ENCODE data around the gene GRAMD2A. TPM values are rescaled to one million over a fixed set of nuclear protein-coding genes. Genes with fewer than 3 reads are reported as not detected.

The GRAMD2A gene
- total RNA-seq, 2 donors from 2014 or later = 2.0 TPM

- no peak overlapping the region for H3K9ac ChIP-seq (ENCODE audit: extremely low read depth, low read length, poor library complexity, severe bottlenecking)
- H3K4me1 ChIP-seq (ENCODE audit: control insufficient read depth, insufficient read depth, low read length) = no peaks in the 10 kb centered on the region
- H3K36me3 ChIP-seq (ENCODE audit: control insufficient read depth, insufficient read depth, low read length) = peaks cover 98% of the 10 kb centered on the region
- no peaks in the 10 kb centered on the region for H3K9me3 Mint-ChIP-seq
- H3K27me3 ChIP-seq (ENCODE audit: control insufficient read depth, insufficient read depth, low read length, poor library complexity, severe bottlenecking) = no peaks in the 10 kb centered on the region
- H3K9me3 ChIP-seq (ENCODE audit: control insufficient read depth, low read length) = no peaks in the 10 kb centered on the region
- H3K4me3 Mint-ChIP-seq = no peak overlapping the region
- DNase-seq = no peak
- H3K27ac ChIP-seq (ENCODE audit: low read depth, low read length) = no peak overlapping the region
- H3K4me3 ChIP-seq (ENCODE audit: low read length) = no peak overlapping the region
- TF ChIP-seq, protein P1, sequence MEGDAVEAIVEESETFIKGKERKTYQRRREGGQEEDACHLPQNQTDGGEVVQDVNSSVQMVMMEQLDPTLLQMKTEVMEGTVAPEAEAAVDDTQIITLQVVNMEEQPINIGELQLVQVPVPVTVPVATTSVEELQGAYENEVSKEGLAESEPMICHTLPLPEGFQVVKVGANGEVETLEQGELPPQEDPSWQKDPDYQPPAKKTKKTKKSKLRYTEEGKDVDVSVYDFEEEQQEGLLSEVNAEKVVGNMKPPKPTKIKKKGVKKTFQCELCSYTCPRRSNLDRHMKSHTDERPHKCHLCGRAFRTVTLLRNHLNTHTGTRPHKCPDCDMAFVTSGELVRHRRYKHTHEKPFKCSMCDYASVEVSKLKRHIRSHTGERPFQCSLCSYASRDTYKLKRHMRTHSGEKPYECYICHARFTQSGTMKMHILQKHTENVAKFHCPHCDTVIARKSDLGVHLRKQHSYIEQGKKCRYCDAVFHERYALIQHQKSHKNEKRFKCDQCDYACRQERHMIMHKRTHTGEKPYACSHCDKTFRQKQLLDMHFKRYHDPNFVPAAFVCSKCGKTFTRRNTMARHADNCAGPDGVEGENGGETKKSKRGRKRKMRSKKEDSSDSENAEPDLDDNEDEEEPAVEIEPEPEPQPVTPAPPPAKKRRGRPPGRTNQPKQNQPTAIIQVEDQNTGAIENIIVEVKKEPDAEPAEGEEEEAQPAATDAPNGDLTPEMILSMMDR (conservative IDR thresholded peaks at IDR 0.05) = no peak
- H3K27me3 Mint-ChIP-seq (ENCODE audit: insufficient read depth) = no peaks in the 10 kb centered on the region
- no peaks in the 10 kb centered on the region for H3K4me1 Mint-ChIP-seq
- peaks cover 98% of the 10 kb centered on the region for H3K36me3 Mint-ChIP-seq (ENCODE audit: low read depth)
- no peak overlapping the region for H3K27ac Mint-ChIP-seq
Observed at GRCh38 chr15:72207558-72208085, 10.0 kb upstream of the GRAMD2A start.

GRCh38 chr15:72206677-72207000 is 9.1 kb upstream of the GRAMD2A start:
- no peaks in the 10 kb centered on the region for H3K27me3 ChIP-seq (ENCODE audit: control insufficient read depth, insufficient read depth, low read length, poor library complexity, severe bottlenecking)
- no peaks in the 10 kb centered on the region for H3K4me1 Mint-ChIP-seq
- H3K9ac ChIP-seq (ENCODE audit: extremely low read depth, low read length, poor library complexity, severe bottlenecking) = no peak overlapping the region
- H3K4me1 ChIP-seq (ENCODE audit: control insufficient read depth, insufficient read depth, low read length) = no peaks in the 10 kb centered on the region
- H3K27me3 Mint-ChIP-seq (ENCODE audit: insufficient read depth) = no peaks in the 10 kb centered on the region
- no peak overlapping the region for H3K4me3 Mint-ChIP-seq
- no peak overlapping the region for H3K27ac Mint-ChIP-seq
- DNase-seq = peak; percentile 34
- H3K9me3 ChIP-seq (ENCODE audit: control insufficient read depth, low read length) = no peaks in the 10 kb centered on the region
- H3K4me3 ChIP-seq (ENCODE audit: low read length) = no peak overlapping the region
- peaks cover 98% of the 10 kb centered on the region for H3K36me3 Mint-ChIP-seq (ENCODE audit: low read depth)
- 90 to 96% methylated on average over 5 of the region's 5 CpGs for WGBS, 2 experiments (ENCODE audit: insufficient coverage in 1 of 2, insufficient read length in 1 of 2)
- no peak overlapping the region for H3K27ac ChIP-seq (ENCODE audit: low read depth, low read length)
- no peaks in the 10 kb centered on the region for H3K9me3 Mint-ChIP-seq
- peaks cover 98% of the 10 kb centered on the region for H3K36me3 ChIP-seq (ENCODE audit: control insufficient read depth, insufficient read depth, low read length)
- TF ChIP-seq, protein P1 (conservative IDR thresholded peaks at IDR 0.05) = no peak

DNA sequence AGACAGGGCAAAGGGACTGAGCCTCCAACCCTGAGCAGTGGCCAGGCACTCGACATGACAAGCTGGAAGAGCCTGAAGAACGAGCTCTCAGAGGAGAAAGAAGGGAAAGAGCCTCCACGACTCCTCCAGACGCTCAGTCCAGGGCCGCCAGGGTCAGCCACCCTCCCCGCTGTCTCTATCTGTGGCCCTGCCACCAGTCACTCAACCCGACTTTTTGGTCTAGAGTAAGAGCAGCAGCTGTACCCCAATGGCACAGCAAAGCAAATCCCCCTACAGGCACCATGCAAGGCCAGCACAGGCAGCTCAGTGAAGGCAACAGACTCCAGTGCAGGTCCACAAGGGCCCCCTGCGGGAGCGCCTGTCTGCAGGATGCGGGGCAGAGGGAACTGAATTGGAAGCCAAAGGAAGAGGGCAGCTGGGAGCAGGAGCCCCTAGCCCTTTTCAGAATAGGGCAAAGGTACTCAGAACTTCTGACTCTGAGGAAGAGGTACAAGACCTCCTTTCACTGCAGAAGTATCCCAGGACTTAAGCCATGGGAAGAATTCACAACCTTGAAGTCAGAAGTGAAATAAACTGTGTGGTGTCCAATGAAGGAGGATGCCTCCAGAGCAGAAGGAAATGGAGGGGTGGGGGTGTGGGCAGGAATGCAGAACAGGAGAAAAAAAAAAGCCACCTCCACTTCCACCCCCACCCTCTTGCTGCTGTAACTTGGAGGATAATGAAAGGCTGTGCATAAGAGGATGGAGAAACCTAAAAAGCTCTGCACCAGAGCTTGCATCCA is 8.5 kb upstream of the GRAMD2A start:
- H3K27ac ChIP-seq (ENCODE audit: low read depth, low read length) = no peak overlapping the region
- no peak overlapping the region for H3K27ac Mint-ChIP-seq
- H3K9me3 Mint-ChIP-seq = no peaks in the 10 kb centered on the region
- H3K27me3 ChIP-seq (ENCODE audit: control insufficient read depth, insufficient read depth, low read length, poor library complexity, severe bottlenecking) = no peaks in the 10 kb centered on the region
- 93 to 94% methylated on average over 5 to 10 of the region's 10 CpGs for WGBS, 2 experiments (ENCODE audit: insufficient coverage in 1 of 2, insufficient read length in 1 of 2)
- peak; percentile 37 for DNase-seq
- no peak overlapping the region for H3K9ac ChIP-seq (ENCODE audit: extremely low read depth, low read length, poor library complexity, severe bottlenecking)
- H3K27me3 Mint-ChIP-seq (ENCODE audit: insufficient read depth) = no peaks in the 10 kb centered on the region
- H3K36me3 Mint-ChIP-seq (ENCODE audit: low read depth) = peaks cover 96% of the 10 kb centered on the region
- no peak overlapping the region for H3K4me3 Mint-ChIP-seq
- no peaks in the 10 kb centered on the region for H3K4me1 Mint-ChIP-seq
- H3K9me3 ChIP-seq (ENCODE audit: control insufficient read depth, low read length) = no peaks in the 10 kb centered on the region
- H3K36me3 ChIP-seq (ENCODE audit: control insufficient read depth, insufficient read depth, low read length) = peaks cover 98% of the 10 kb centered on the region
- TF ChIP-seq, protein P1 (conservative IDR thresholded peaks at IDR 0.05) = no peak
- no peak overlapping the region for H3K4me3 ChIP-seq (ENCODE audit: low read length)
- no peaks in the 10 kb centered on the region for H3K4me1 ChIP-seq (ENCODE audit: control insufficient read depth, insufficient read depth, low read length)
